GM12878 (cell line): ENCODE results near the gene TMEM132D. TPM values are rescaled to one million over a fixed set of nuclear protein-coding genes. Genes with fewer than 3 reads are reported as not detected.

ENCODE experiments used
- ATAC-seq: fragments of 200-7000 bp; cut with Tn5 transposase; 3 replicates; pipeline ENCODE4 v1.9.1; 2020; ENCODE audit warnings: mild to moderate bottlenecking, moderate library complexity
- BruUV-seq: library from RNA; stranded (reverse); fragments of 400-500 nt; replicated peaks from 2 replicates; lab custom pipeline; 2021; lab: Mats Ljungman, UMichigan
- CTCF ChIA-PET: fragments of 300-600 bp; sonication (Branson Sonifier 250); formaldehyde crosslinking; extraction: SDS; loops from one replicate; lab custom pipeline; 2021; ENCODE audit warnings: inconsistent platforms; lab: Yijun Ruan, JAX
- POLR2A ChIA-PET: fragments of 350-600 bp; formaldehyde crosslinking; extraction: SDS; loops from one replicate; lab custom pipeline; 2021; ENCODE audit warnings: inconsistent platforms; lab: Charles Lee
- RAD21 ChIA-PET: fragments of 300-600 bp; sonication (Branson Sonifier 250); formaldehyde crosslinking; loops from one replicate; lab custom pipeline; 2023; ENCODE audit warnings: antibody characterized with exemption; ENCODE audit not compliant: unreplicated experiment; lab: Charles Lee
- SMC1A ChIA-PET: fragments of 300-600 bp; sonication (Branson Sonifier 250); formaldehyde crosslinking; loops from one replicate; lab custom pipeline; 2023; ENCODE audit not compliant: unreplicated experiment, uncharacterized antibody; lab: Charles Lee
- DNase-seq: peaks from one replicate; pipeline ENCODE4 v3.0.0-alpha.2; 2011; ENCODE audit warnings: low read depth, low spot score
- FAIRE-seq: peaks from 3 replicates; lab custom pipeline; 2011; peaks lifted over from hg19 to GRCh38; lab: Jason Lieb, UNC
- H2AFZ ChIP-seq: 2 replicates; pipeline ENCODE4 v1.6.0; 2011; ENCODE audit warnings: low read depth, low read length, control low read depth; ENCODE audit not compliant: control insufficient read depth
- H3K27ac ChIP-seq: 2 replicates; pipeline ENCODE4 v1.5.1; 2011; ENCODE audit warnings: control low read depth; ENCODE audit not compliant: control insufficient read depth, insufficient read depth
- H3K27me3 ChIP-seq, 2 experiments: replicated peaks in 1 of 2; 2 replicates each; pipeline versions ENCODE4 v1.6.0 to v1.6.1; 2011; ENCODE audit warnings: low read length in 1 of 2; ENCODE audit not compliant: control insufficient read depth in 2 of 2, insufficient read depth in 2 of 2
- H3K36me3 ChIP-seq, 2 experiments: 2 replicates each; pipeline ENCODE4 v1.5.1; 2011; ENCODE audit warnings: low read length in 1 of 2; ENCODE audit not compliant: control insufficient read depth in 2 of 2, insufficient read depth in 2 of 2
- H3K4me1 ChIP-seq: 2 replicates; pipeline ENCODE4 v1.6.1; 2011; ENCODE audit warnings: mild to moderate bottlenecking, low read length, moderate library complexity, mixed read lengths; ENCODE audit not compliant: control insufficient read depth, insufficient read depth
- H3K4me2 ChIP-seq: 2 replicates; pipeline ENCODE4 v1.6.0; 2011; ENCODE audit warnings: control low read depth; ENCODE audit not compliant: control insufficient read depth, insufficient read depth
- H3K4me3 ChIP-seq: fragments of 200-600 bp; sonication (generic); 2 replicates; pipeline ENCODE4 v1.5.1; 2016
- H3K79me2 ChIP-seq: 2 replicates; pipeline ENCODE4 v1.6.0; 2011; ENCODE audit warnings: low read length; ENCODE audit not compliant: control insufficient read depth, insufficient read depth
- H3K9ac ChIP-seq: 2 replicates; pipeline ENCODE4 v1.8.0; 2011; ENCODE audit warnings: low read length, control low read depth, mixed read lengths; ENCODE audit not compliant: control insufficient read depth, insufficient read depth
- H3K9me3 ChIP-seq: replicated peaks from 3 replicates; pipeline ENCODE4 v1.5.1; 2011; ENCODE audit warnings: mild to moderate bottlenecking, low read length; ENCODE audit not compliant: control insufficient read depth, insufficient read depth
- H4K20me1 ChIP-seq: 2 replicates; pipeline ENCODE4 v1.6.0; 2011; ENCODE audit not compliant: control insufficient read depth, insufficient read depth
- ASH2L ChIP-seq: fragments of 300-600, 200-600 bp; sonication (generic); IDR thresholded peaks from 2 replicates; pipeline ENCODE4 v1.6.1; 2017; ENCODE audit warnings: low read depth, mild to moderate bottlenecking, borderline replicate concordance
- HDGF ChIP-seq: fragments of 450-650 bp; IDR thresholded peaks from 2 replicates; pipeline ENCODE4 v1.6.1; 2016; ENCODE audit warnings: antibody characterized with exemption
- IKZF1 ChIP-seq: fragments of 450-650 bp; conservative IDR thresholded peaks from 2 replicates; pipeline ENCODE4 v1.6.1; 2017; ENCODE audit warnings: antibody characterized with exemption, mild to moderate bottlenecking
- NR2C1 ChIP-seq: fragments of 450-650 bp; IDR thresholded peaks from 2 replicates; pipeline ENCODE4 v1.6.1; 2017; ENCODE audit warnings: antibody characterized with exemption, mild to moderate bottlenecking, moderate library complexity
- PKNOX1 ChIP-seq: fragments of 450-650 bp; IDR thresholded peaks from 2 replicates; pipeline ENCODE4 v1.6.1; 2016; ENCODE audit warnings: mild to moderate bottlenecking
- PML ChIP-seq: IDR thresholded peaks from 2 replicates; pipeline ENCODE4 v1.6.1; 2012; ENCODE audit warnings: low read length, inconsistent platforms
- POLR2A ChIP-seq: IDR thresholded peaks from 2 replicates; pipeline ENCODE4 v1.6.1; 2011; ENCODE audit warnings: low read depth, mild to moderate bottlenecking, low read length
- POLR2AphosphoS5 ChIP-seq: IDR thresholded peaks from 2 replicates; pipeline ENCODE4 v1.6.1; 2011; ENCODE audit warnings: mild to moderate bottlenecking, low read length, inconsistent platforms
- RBBP5 ChIP-seq: fragments of 200-600 bp; sonication (generic); conservative IDR thresholded peaks from 2 replicates; pipeline ENCODE4 v1.6.1; 2016
- SKIL ChIP-seq: fragments of 450-650 bp; IDR thresholded peaks from 2 replicates; pipeline ENCODE4 v1.6.1; 2017; ENCODE audit warnings: mild to moderate bottlenecking, low read depth, inconsistent platforms; ENCODE audit not compliant: poor library complexity, severe bottlenecking
- ZNF622 ChIP-seq: fragments of 450-650 bp; IDR thresholded peaks from 2 replicates; pipeline ENCODE4 v1.6.1; 2017; ENCODE audit warnings: mild to moderate bottlenecking, inconsistent platforms
- WGBS: methylation state at CpG from one replicate; pipeline ENCODE4 v1.1.6; 2016; ENCODE audit warnings: low lambda C conversion rate; ENCODE audit not compliant: insufficient replicate concordance, insufficient coverage; ENCODE audit errors: missing lambda C conversion rate; 5-methylcytosine and 5-hydroxymethylcytosine counted together
- in situ Hi-C: fragments of 300-500 bp; cut with MboI; formaldehyde crosslinking; loops from 9 replicates; pipeline ENCODE4 v1.14.3; 2018; ENCODE audit warnings: mixed read lengths
- intact Hi-C: fragments of 100-400 bp; cut with micrococcal nuclease; formaldehyde crosslinking; loops from one replicate; pipeline ENCODE4 v1.14.2; 2022; ENCODE audit not compliant: unreplicated experiment
- polyA plus RNA-seq, 11 experiments: library from polyadenylated mRNA; depleted of rRNA in 4 of 11; unstranded in 6 of 11; stranded (reverse) in 5 of 11; fragments of >200 nt; fragmentation: Nextera tagmentation in 4 of 11; fragmentation: Illumina TruSeq in 1 of 11; extraction: Ambion mirVana in 4 of 11; extraction: Trizol in 1 of 11; gene quantifications; 1 replicate in 1 of 11; 2 replicates in 10 of 11; pipeline versions ENCODE4 v1.2.1 to v1.2.3, GENCODE V29; 2011 to 2016; ENCODE audit warnings: inconsistent platforms in 2 of 11, missing spikeins in 2 of 11, low read depth in 1 of 11
- total RNA-seq, 4 experiments: library from RNA; depleted of rRNA in 3 of 4; stranded (reverse); fragments of >200 nt in 3 of 4; fragmentation: Illumina TruSeq in 1 of 4; extraction: Trizol in 1 of 4; gene quantifications; 2 replicates each; pipeline versions ENCODE4 v1.2.1 to v1.2.3, GENCODE V29; 2013 to 2021
- TF ChIP-seq, protein P1 (sequence below): fragments of 450-650 bp; formaldehyde crosslinking; IDR thresholded peaks from 2 replicates; pipeline ENCODE4 v1.4.0; 2020; ENCODE audit warnings: mild to moderate bottlenecking, moderate library complexity

The TMEM132D gene
- total and polyA plus RNA-seq, 10 of the 15 experiments (the other 5 are each of a cell fraction or from before 2014, with no cell fraction given), result under 0.01 to 0.12 (median 0.02) TPM; not detected in 3

DNA sequence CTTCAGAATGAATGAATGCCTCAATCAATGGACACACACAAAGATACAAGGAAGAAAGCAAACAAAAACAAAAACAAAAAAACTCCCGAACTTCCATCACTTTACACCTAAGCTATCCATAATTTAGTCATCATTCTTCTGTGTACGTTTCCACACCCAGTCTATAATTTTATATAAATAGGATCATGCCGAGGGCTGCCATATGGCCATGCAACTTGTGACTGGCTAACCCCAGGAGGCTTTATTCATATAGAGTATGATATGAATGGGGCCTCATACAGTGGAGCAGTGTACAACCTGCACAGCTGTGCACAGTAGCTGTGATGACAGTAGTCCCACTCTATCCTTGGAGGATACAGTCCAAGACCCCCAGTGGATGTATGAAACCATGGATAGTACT, 365.7 kb downstream of the TMEM132D start (continued):
- TF ChIP-seq, protein P1, sequence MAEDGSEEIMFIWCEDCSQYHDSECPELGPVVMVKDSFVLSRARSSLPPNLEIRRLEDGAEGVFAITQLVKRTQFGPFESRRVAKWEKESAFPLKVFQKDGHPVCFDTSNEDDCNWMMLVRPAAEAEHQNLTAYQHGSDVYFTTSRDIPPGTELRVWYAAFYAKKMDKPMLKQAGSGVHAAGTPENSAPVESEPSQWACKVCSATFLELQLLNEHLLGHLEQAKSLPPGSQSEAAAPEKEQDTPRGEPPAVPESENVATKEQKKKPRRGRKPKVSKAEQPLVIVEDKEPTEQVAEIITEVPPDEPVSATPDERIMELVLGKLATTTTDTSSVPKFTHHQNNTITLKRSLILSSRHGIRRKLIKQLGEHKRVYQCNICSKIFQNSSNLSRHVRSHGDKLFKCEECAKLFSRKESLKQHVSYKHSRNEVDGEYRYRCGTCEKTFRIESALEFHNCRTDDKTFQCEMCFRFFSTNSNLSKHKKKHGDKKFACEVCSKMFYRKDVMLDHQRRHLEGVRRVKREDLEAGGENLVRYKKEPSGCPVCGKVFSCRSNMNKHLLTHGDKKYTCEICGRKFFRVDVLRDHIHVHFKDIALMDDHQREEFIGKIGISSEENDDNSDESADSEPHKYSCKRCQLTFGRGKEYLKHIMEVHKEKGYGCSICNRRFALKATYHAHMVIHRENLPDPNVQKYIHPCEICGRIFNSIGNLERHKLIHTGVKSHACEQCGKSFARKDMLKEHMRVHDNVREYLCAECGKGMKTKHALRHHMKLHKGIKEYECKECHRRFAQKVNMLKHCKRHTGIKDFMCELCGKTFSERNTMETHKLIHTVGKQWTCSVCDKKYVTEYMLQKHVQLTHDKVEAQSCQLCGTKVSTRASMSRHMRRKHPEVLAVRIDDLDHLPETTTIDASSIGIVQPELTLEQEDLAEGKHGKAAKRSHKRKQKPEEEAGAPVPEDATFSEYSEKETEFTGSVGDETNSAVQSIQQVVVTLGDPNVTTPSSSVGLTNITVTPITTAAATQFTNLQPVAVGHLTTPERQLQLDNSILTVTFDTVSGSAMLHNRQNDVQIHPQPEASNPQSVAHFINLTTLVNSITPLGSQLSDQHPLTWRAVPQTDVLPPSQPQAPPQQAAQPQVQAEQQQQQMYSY (CRISPR knock-in tag), result no peak
- TF ChIP-seq RBBP5, result no peak
- no peak for TF ChIP-seq POLR2AphosphoS5
- TF ChIP-seq, all 136 proteins: peak for 0

DNA sequence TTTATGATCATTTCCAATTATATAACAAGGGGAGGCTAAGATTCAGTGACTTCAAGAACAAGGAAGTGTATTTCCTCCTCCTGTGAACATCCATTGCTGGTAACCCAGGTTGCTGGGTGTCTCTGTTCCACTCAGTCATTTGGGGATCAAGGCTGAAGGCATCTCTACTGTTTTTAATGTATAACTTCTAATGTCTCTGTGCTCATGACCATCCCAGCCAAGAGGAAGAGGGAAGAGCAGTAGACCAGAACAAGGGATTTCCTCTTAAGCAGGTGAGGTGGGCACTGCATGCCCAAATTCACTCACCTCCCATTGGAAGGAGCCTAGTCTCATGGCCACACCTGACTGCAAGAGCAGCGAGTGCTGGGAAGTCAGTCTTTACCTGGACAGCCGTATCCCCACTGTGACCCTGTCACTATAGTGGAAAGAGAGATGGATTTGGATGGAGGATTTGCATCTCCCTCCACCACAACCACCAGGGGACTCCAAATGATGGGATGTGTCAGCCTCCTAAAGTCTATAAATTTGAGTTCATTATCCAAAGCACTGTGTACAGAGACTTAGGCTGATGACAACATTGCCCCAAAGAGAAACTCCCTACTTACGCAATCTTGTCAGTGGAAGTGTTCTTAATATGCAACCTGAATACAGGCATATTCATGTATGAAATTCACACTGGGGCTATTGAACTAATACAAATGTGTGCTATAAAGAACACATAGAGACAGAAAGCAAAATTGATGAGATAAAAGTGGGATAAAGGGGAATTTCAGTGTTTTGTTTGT, 368.7 kb downstream of the TMEM132D start:
- no peaks in the 10 kb centered on the region for H3K36me3 ChIP-seq
- intact Hi-C loops, result no loop called here
- no peak overlapping the region for H3K4me2 ChIP-seq
- no TSS peak for BruUV-seq
- no peak for DNase-seq
- H3K9ac ChIP-seq, result no peak overlapping the region
- no peak overlapping the region for H3K27ac ChIP-seq
- no peaks in the 10 kb centered on the region for H3K9me3 ChIP-seq
- TF ChIP-seq POLR2A (no peak), PKNOX1 (no peak), ASH2L (no peak), NR2C1 (no peak), HDGF (no peak), IKZF1 (no peak), ZNF622 (no peak), SKIL (no peak), PML (no peak)
- ChIA-PET POLR2A (no interaction called here), SMC1A (no interaction called here), RAD21 (no interaction called here), CTCF (no interaction called here)
- no peak overlapping the region for H3K4me3 ChIP-seq
- no peak for FAIRE-seq
- H3K4me1 ChIP-seq, result no peaks in the 10 kb centered on the region
- no peak for ATAC-seq
- in situ Hi-C loops, result no loop called here
- WGBS, result 38% methylated on average over 3 of the region's 3 CpGs
- H4K20me1 ChIP-seq, result no peaks in the 10 kb centered on the region
- H2AFZ ChIP-seq, result no peak overlapping the region
- H3K27me3 ChIP-seq, result no peaks in the 10 kb centered on the region
- H3K79me2 ChIP-seq, result no peaks in the 10 kb centered on the region
